ENCODE data around the gene LGMN. TPM values are rescaled to one million over a fixed set of nuclear protein-coding genes. Genes with fewer than 3 reads are reported as not detected.

The LGMN gene
- total RNA-seq, 1 experiment from 2014 or later = 80.3 TPM

- no peak for DNase-seq (ENCODE audit: low spot score)
- in situ Hi-C loops (cut with HindIII; ENCODE audit: low sequenced_read_pairs) = no loop called here
Observed at GRCh38 chr14:92704036-92704804, 44.2 kb downstream of the LGMN start.

GRCh38 chr14:92703516-92703915, 44.9 kb downstream of the LGMN start:
- in situ Hi-C loops (cut with HindIII; ENCODE audit: low sequenced_read_pairs) = no loop called here
- no peak for DNase-seq (ENCODE audit: low spot score)

- DNase-seq (ENCODE audit: low spot score) = no peak
- in situ Hi-C loops (cut with HindIII; ENCODE audit: low sequenced_read_pairs) = no loop called here
Observed at GRCh38 chr14:92702441-92702918, 45.9 kb downstream of the LGMN start.

GRCh38 chr14:92701826-92702225, 46.6 kb downstream of the LGMN start:
- in situ Hi-C loops (cut with HindIII; ENCODE audit: low sequenced_read_pairs) = no loop called here
- no peak for DNase-seq (ENCODE audit: low spot score)

- in situ Hi-C loops (cut with HindIII; ENCODE audit: low sequenced_read_pairs) = no loop called here
- no peak for DNase-seq (ENCODE audit: low spot score)
Observed at GRCh38 chr14:92698393-92698792, 50.0 kb downstream of the LGMN start.

- DNase-seq (ENCODE audit: low spot score) = no peak
- in situ Hi-C loops (cut with HindIII; ENCODE audit: low sequenced_read_pairs) = no loop called here
Observed at GRCh38 chr14:92696366-92696765, 52.1 kb downstream of the LGMN start.

- no peak for DNase-seq (ENCODE audit: low spot score)
- in situ Hi-C loops (cut with HindIII; ENCODE audit: low sequenced_read_pairs) = no loop called here
Observed at GRCh38 chr14:92695562-92695961, 52.9 kb downstream of the LGMN start.

GRCh38 chr14:92694807-92695206, 53.6 kb downstream of the LGMN start:
- in situ Hi-C loops (cut with HindIII; ENCODE audit: low sequenced_read_pairs) = no loop called here
- no peak for DNase-seq (ENCODE audit: low spot score)

GRCh38 chr14:92693998-92694795, 54.2 kb downstream of the LGMN start:
- in situ Hi-C loops (cut with HindIII; ENCODE audit: low sequenced_read_pairs) = no loop called here
- no peak for DNase-seq (ENCODE audit: low spot score)

GRCh38 chr14:92692822-92693226, 55.6 kb downstream of the LGMN start:
- DNase-seq (ENCODE audit: low spot score) = no peak
- in situ Hi-C loops (cut with HindIII; ENCODE audit: low sequenced_read_pairs) = no loop called here

GRCh38 chr14:92690171-92691011, 58.0 kb downstream of the LGMN start:
- in situ Hi-C loops (cut with HindIII; ENCODE audit: low sequenced_read_pairs) = no loop called here
- no peak for DNase-seq (ENCODE audit: low spot score)

- in situ Hi-C loops (cut with HindIII; ENCODE audit: low sequenced_read_pairs) = no loop called here
- DNase-seq (ENCODE audit: low spot score) = no peak
Observed at GRCh38 chr14:92688434-92689375, 59.7 kb downstream of the LGMN start.

- in situ Hi-C loops (cut with HindIII; ENCODE audit: low sequenced_read_pairs) = no loop called here
- no peak for DNase-seq (ENCODE audit: low spot score)
Observed at GRCh38 chr14:92687681-92688433, 60.6 kb downstream of the LGMN start.

GRCh38 chr14:92686900-92687427, 61.5 kb downstream of the LGMN start:
- peak; percentile 68 for DNase-seq (ENCODE audit: low spot score)
- in situ Hi-C loops (cut with HindIII; ENCODE audit: low sequenced_read_pairs) = no loop called here

GRCh38 chr14:92686411-92686899, 62.0 kb downstream of the LGMN start:
- no peak for DNase-seq (ENCODE audit: low spot score)
- in situ Hi-C loops (cut with HindIII; ENCODE audit: low sequenced_read_pairs) = no loop called here

- in situ Hi-C loops (cut with HindIII; ENCODE audit: low sequenced_read_pairs) = no loop called here
- no peak for DNase-seq (ENCODE audit: low spot score)
Observed at GRCh38 chr14:92685784-92686355, 62.6 kb downstream of the LGMN start.

Measured in G401 (cell line).